ENCODE results near the gene CDKN2B-AS1.

- TF ChIP-seq EZH2 (IDR thresholded peaks at IDR 0.05; ENCODE audit: insufficient read depth, poor library complexity, severe bottlenecking) (no peak), EZH2phosphoT487 (IDR thresholded peaks at IDR 0.05; ENCODE audit: insufficient read depth, low read depth) (no peak)
These were observed 2.3 kb downstream of the CDKN2B-AS1 start for GRCh38 chr9:21996858-21997257.

Measured in GM23248 (cell line).